ENCODE data around the gene MTHFSD.
A peak's percentile ranks its signal among the peaks of the same experiment; 100 is the strongest.
"Not testable (repeated sequence)": the region's sequence is repeated elsewhere in the genome, so short reads cannot be mapped to it uniquely, and the experiment has no call there.

MTHFSD gene, protein sequence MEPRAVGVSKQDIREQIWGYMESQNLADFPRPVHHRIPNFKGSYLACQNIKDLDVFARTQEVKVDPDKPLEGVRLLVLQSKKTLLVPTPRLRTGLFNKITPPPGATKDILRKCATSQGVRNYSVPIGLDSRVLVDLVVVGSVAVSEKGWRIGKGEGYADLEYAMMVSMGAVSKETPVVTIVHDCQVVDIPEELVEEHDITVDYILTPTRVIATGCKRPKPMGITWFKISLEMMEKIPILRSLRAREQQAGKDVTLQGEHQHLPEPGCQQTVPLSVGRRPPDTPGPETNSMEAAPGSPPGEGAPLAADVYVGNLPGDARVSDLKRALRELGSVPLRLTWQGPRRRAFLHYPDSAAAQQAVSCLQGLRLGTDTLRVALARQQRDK

DNA sequence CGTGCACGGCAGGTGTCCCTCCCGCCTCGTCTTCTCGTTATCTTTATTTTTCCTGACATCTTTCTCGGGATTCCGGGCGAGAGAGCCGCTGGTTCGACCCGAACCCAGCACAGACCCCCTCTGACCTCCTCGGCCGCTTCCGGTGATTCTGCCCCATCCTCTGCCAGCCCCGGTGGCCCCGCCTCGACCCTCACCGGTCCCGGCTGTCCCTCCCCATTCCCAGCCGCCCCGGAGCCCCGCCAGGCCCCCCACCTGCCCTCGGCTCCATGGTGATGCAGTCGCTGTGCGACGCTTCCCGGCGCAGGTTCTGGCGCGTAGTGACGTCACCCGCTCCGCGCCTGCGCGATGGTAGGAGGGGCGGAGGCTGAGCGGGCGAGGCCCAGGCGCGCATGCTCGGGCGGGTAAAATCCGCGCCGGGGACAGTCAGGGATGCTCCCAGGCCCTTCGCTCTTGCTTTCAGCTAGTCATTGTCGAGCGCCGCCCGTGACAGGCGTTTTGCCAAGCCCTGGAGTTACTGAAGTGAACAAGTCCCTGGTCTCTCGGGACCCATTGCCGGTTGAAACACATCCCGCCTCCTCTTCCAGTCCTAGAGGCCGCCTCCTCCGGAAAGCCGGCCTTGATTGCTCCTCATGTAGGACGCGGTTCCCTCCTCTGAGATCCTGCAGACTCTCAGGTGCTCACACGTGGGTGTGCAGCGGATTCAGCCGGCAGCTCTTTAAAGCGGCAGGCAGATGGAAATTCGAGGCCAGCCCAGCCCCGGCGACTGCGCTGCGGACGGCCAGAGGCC lies at the start of gene MTHFSD:
Gene MTHFSD (minus strand): TSS at position 319 of the 787 bp plus-strand sequence. CDS start 51 bp downstream, at position 268.
- DNase-seq (ENCODE audit: low read depth): peak; percentile 95

DNA sequence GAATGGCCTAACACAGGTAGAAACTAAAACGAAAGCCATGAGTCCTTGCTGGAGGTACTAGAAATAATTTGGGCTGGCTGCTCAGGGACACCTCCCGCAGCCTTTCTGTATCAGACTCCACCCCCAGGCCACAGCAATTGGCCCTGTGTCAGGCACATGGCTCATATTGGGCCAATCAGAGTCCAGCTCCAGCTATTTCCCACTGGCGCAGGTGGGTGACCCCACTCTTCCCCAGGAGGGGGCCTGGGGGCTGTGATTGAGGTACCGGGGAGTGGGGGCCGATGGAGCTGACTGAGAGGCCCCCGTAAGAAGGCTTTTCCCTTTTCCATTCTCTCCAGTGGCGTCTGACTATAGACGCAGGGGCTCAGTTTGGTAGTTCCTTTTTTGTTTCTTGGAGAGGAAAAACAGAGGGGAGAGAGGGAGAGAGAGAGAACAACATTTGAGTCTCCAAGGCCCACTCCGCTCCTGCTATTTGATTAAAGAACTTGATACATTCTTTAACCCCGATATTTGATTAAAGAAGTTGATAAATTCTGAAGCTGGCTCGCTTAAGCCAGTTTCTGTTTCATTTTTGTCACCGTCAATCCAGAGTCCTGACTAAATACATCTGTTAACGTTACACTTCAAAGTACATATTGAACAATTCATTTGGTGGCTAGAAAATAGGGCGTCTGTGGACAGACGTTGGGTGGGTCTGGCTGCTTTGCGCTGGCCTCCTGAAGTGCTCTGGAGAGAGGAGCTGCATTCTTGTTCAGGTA lies 49.6 kb upstream of the MTHFSD start:
- no peak for DNase-seq (ENCODE audit: low read depth)

DNA sequence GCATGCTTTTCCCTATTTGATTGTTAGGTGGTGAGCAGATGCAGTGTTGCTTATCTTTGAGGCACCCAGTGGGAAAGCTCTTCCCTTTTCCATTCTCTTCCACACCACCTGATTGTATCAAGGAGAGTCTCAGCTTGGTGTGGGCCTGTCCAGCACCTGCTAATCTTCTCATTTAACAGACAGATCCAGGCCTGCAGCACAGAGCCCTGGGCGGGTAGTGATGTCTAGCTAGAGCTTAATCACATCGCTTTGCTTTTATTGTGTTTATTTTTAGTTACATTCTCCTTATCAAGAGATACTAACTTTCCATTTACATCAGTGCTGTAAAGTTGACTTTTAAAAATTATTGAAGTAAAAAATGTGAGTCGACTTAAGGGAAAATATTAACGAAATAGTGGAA lies 47.5 kb upstream of the MTHFSD start:
- no peak for DNase-seq (ENCODE audit: low read depth)

DNA sequence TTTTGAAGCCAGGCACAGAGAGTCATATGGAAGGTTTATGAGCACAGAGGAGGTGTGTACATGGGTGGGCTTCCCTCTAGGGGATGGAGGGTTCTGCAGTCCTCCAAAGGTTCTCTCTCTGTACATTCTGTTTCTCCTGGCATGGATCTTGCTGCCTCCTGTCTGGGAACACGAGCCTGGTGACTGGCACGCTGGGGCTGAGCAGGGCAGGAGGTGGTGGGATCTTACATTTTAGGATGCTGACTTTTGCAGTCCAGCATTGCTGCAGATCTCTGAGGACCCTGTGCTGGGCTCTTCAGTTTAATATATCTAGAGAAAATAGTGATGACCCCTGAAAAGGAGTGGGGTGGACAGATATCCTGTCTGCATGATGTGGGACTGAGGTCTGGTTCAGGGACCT lies 46.3 kb upstream of the MTHFSD start:
- DNase-seq (ENCODE audit: low read depth): no peak

DNA sequence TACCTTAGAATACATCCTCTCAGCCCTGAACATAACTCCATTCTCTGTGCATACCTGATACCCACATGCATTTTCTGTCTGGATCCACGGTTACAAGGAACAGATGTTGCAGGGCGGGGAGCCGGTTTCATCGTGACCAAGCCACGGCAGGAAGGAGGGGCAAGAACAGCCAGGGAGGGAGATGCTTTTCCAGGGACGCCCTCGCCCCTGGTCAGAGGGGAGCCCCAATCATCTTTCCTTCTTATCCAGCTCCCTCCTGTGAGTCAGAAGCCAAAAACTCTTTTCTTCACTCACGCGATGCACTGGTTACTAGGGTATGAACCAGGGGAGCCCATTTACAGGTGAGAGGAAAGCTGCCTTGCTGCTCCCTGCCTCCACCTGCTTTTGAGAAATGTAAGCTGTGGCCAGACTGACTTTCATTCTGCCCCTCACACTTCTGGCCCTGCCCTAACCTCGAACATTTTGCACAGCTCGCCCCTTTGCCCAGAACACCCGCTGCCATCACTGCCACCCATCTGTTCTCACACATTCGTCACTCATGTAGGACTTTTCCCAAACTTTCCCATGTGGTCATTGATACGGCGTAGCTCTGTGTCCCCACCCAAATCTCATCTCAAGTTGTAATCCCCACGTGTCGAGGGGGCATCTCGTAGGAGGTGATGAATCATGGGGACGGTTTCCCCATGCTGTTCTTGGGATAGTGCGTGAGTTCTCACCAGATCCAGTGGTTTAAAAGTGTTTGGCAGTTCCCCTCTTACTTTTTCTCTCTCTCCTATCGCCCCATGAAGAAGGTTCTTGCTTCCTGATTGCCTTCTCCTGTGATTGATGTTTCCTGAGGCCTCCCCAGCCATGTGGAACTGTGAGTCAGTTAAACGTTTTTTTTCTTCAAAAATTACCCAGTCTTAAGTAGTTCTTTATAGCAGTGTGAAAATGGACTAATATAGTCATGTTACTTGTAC lies 43.9 kb upstream of the MTHFSD start:
- DNase-seq (ENCODE audit: low read depth): no peak

DNA sequence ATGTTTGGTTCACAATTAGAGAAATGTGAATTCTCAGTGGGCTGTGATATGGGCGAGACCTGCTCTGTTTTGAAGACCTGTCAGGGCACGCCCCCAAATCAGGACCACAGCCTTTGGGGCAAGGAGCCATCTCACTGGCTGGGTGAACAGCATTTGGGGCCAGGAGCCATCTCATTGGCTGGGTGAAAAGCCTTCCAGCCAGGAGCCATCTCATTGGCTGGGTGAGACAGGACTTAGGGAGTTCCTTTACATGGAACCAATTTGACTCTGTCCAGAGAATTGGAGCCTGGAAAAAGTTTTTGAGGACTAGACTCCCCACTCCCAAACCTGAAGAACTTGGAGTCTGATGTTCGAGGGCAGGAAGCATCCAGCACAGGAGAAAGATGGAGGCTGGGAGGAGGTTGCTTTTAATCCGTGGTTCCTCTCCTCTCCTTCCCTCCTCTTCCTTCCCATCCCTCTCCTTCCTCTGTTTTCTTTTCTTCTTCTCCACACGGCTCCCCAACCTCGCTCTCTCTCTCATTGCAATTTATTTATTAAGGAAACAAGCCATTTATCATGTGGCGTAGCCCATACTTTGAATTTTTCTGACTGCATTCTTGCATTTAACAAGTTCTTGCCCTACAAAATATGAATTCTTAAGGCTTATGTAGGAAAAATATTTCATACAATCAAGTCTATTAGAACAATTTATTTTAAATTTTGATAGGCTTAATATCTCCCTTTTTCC lies 43.0 kb upstream of the MTHFSD start:
- no peak for DNase-seq (ENCODE audit: low read depth)

DNA sequence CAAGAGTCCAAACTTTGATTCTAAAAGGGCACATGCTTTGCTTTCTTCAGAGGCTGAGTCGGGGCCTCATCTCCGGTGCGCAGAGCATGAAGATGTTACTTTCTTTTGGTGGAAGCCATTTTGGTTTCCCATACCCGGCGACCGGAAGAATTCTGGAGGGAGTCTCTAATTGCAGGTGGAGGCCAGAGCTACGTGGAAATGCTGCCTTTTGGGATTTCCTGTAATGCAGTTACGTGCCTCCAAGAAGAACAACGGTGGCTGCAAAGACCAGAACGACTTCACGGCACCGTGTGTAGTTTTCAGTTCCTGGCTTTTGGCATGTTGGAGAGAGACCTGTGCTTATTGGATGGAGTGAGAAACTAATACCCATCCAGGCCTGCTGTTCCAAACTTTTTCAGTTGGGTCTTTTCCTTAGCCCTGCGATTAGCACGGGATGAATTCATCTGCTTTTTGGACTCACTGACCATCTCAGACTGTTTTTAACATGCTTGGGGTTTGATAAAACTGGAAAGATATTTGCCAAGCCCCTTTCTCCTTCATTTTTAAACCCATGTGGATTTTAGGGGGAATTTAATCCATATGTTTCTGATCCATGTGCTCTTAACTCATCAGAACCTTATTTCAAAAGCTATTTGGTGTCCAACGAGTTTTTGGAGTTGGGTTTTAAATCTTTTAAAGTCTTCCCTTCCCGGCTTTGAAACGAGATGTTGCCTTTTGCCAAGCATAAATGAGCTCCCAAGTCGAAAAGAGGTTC lies 42.3 kb upstream of the MTHFSD start:
- no peak for DNase-seq (ENCODE audit: low read depth)

DNA sequence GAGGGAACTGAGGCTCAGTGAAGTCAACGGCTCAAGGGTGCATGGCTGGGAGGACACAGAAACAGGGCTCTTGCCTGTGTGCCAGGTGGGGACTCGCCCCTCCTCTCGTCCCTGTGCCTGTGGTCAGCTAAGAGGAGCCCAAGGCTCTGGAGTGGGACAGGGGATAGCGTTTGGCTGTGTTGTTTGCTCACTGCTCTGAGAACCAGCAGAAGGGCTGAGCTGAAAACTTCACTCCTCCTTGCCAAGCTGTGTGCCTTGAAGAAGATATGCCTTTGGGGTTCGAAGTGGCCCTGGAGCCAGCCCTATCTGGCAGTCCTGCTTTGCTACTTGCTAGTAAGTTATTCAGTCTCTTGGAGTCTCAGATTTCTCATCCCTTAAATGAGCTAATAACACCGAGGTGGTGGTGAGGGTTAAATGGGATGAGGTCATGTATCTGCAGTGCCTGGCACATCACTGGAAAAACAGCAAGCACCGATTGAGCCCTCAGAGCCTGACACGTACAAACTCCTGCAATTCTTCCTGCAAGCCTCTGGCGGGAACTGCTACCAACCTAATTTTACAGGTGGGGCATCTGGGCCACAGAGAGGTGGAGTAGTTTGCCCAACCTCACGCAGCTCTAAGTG lies 41.1 kb upstream of the MTHFSD start:
- DNase-seq (ENCODE audit: low read depth): no peak

DNA sequence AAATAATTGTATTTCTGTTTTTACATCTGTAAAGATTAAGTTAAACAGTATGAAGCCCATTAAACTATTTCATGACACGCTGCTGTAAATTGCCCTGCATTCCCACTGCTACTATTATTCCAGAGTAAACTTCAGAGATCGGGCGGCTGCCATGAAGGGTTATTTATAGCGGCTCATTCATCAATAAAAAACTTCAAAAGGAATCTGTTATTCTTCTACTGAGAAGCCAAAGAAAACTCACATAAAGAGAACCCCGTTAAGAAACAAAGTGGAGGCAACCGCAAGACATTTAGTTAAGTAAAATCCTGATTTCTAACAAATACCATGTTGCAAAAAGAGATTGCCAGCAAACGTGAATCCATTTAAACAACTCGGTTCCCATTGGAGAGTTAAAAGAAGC lies 39.7 kb upstream of the MTHFSD start:
- no peak for DNase-seq (ENCODE audit: low read depth)

DNA sequence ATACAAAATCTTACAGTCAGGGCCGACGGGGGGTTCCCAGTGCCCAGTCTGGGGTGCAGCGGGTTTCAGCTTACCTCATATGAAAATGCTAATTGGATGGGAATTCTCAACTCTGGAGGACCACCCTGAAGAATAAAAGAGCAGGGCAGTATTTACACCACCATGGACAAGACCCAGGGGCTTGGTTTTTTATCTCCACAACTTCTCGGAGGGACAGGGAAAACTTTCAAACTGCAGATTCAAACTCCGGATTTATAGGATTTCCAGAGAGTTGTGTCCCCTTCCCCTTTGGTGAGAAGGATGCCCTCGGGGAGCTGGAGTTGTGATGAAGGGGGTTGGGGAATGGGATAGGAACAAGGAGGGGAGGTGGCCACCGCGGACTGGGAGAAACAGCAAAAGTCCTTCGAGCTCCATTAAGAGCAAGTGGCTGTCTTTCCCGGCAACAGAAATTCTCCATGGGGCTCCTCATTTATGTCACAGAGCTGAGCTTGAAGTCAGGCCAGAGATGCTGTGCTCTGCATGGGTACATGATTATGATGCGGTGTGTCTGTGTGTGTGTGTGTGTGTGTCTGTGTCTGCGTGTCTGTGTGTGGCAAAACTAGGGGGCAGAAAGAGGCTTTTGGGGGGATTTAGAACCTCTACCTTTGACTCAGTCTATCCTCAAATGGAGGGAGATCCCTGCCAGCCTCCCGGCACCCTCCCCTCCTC lies 39.0 kb upstream of the MTHFSD start:
- no peak for DNase-seq (ENCODE audit: low read depth)

DNA sequence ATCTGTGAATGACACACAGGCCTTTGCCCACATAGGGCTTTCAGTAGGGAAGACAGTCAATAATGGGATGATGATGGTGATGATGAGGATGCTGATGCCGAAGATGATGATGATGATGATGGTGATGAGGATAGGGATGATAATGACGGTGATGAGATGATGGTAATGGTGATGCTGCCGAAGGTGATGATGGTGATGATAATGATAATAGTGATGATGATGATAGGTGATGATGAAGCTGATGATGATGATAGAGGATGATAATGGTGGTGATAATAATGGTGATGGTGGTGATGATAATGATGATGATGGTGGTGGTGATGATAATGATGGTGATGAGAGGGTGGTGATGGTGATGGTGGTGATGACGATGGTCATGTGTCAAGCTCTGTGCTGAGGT lies 36.2 kb upstream of the MTHFSD start:
- no peak for DNase-seq (ENCODE audit: low read depth)

DNA sequence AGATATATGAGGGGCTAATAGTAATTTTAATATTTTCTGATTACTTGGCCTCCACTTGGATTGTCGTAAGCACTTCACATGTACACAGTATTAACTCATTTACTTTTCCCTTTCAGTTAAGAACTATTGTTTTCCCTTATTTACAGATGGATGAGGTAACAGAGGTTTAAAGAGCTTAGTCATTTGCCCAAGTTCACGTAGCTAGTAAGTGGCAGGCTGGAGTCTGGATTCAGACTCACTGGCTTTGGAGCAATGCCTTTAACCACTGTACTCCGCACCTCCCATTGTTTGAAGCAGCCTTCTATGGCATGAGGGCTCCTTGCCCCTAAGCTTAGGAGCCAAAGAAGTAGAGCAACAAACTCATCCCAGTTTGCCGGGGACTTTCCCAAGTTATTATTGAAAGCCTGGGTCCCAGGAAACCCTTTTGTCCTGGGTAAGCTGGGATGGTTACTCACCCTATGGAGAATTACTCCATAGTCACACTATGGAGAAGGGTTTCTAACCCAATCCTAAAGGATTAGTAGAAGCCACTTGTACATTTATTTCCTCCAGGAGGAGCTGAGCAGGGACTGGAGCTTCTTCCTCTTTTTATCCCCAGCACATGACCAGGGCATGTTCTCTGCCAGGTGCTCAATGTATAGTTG lies 35.6 kb upstream of the MTHFSD start:
- no peak for DNase-seq (ENCODE audit: low read depth)

DNA sequence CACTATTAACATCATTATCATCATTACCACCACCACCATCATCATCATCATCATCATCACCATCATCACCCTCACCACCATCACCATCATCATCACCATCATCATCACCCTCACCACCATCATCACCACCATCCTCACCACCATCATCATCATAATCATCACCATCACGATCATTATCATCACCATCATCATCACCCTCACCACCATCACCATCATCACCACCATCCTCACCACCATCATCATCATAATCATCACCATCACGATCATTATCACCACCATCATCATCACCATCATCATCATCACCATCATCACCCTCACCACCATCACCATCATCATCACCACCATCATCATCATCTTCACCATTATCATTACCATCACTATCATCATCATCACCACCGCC lies 32.9 kb upstream of the MTHFSD start:
- DNase-seq (ENCODE audit: low read depth): not testable (repeated sequence)

DNA sequence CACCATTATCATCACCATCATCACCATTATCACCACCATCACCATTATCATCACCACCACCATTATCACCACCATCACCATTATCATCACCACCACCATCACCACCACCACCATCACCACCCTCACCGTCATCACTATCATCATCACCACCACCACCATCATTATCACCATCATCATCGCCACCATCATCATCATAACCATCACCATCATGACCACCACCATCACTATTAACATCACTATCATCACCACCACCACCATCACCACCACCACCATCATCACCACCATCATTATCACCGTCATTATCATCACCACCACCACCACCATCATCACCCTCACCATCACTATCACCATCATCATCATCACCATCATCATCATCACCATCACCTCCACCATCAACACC lies 32.5 kb upstream of the MTHFSD start:
- no peak for DNase-seq (ENCODE audit: low read depth)

DNA sequence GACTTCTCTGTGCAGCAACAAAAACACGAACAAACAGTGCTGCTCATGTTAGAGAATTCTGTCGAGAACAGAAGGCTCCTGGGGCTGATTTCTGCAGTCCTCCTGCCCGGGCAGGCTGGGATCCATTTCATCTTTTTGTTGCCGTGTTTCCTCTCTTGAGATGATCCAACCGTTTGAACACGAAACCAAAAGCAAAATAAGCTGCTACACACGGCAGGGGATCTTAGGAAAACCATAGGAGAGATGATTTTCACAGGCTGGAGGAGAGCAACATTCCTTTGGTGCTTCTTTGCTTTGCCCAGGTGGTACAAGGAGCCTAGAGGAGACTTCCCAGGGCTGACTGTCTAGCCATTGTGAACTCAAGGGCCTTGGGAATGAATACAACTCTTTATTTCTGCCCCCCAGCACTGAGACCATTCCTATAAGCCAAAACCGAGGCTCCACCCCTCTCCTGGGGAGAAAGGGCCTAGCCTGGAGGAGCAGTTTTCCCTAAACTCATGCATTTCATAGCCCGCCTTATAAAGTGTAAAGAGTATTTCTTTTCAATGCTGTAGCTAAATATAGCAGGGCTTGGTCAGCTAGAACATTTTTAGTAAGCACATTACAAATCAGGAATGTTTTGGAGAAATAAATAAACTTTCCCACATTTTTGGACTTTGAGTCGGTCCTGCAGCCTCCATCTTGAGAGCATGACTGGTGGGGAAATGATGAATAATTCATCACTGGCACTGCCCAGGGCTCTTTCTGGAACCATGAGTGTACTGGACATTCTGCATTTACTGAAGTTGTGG lies 31.0 kb upstream of the MTHFSD start:
- DNase-seq (ENCODE audit: low read depth): no peak

DNA sequence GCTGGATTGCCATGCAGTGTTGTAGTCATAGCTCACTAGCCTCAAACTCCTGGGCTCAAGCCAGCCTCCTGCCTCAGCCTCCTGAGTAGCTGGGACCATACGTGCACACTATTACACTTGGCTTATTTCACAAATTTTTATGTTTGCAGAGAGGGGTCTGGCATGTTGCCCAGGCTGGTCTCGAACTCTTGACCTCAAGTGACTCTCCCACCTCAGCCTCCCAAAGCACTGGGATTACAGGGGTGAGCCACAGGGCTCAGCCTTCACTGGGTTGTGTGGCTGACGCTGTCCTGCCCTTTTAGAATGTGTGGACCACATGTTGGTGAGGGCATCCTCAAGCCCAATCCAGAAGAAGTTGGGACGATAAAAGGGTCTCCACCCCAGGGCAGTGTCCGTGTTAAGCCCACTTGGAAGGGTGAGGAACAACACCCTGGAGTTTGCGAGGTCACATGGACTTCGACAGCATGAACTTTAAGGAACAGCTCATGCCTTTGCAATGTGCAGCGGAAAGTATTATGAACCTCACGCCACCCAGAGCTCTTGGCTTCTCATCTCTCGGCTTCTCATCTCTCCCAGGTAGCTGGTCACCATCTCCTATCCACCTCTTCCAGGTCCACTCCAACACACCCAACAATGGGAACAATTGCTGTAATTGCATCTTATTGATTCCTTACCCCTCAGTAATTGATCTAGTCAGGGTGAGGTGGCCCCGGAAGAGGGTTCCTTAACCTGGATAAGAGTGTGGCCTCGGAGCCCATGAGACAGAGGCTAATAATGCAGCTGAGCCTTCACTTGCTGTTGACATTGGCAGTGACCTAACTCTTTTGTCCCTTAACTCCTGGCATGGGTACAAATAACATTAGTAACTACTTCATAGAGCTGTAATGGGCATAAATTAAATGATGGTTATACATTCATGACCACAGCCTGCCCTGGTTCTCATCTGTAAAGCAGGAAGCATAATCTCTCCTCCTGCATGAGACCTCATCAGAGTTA lies 30.0 kb upstream of the MTHFSD start:
- DNase-seq (ENCODE audit: low read depth): no peak
